AG10803 (cell line): ENCODE data around the gene PPARA.

Source experiments
- DNase-seq: peaks from one replicate; pipeline ENCODE4 v3.0.0; 2010; ENCODE audit warnings: low read depth
- H3K4me3 ChIP-seq: 2 replicates; pipeline ENCODE4 v1.5.1; 2011; ENCODE audit warnings: mild to moderate bottlenecking, low read length, control low read depth
- TF ChIP-seq, protein P1 (sequence below): conservative IDR thresholded peaks from 2 replicates; pipeline ENCODE4 v1.5.1; 2011; ENCODE audit warnings: mild to moderate bottlenecking, low read length, control low read depth, inconsistent platforms

The PPARA gene

DNA sequence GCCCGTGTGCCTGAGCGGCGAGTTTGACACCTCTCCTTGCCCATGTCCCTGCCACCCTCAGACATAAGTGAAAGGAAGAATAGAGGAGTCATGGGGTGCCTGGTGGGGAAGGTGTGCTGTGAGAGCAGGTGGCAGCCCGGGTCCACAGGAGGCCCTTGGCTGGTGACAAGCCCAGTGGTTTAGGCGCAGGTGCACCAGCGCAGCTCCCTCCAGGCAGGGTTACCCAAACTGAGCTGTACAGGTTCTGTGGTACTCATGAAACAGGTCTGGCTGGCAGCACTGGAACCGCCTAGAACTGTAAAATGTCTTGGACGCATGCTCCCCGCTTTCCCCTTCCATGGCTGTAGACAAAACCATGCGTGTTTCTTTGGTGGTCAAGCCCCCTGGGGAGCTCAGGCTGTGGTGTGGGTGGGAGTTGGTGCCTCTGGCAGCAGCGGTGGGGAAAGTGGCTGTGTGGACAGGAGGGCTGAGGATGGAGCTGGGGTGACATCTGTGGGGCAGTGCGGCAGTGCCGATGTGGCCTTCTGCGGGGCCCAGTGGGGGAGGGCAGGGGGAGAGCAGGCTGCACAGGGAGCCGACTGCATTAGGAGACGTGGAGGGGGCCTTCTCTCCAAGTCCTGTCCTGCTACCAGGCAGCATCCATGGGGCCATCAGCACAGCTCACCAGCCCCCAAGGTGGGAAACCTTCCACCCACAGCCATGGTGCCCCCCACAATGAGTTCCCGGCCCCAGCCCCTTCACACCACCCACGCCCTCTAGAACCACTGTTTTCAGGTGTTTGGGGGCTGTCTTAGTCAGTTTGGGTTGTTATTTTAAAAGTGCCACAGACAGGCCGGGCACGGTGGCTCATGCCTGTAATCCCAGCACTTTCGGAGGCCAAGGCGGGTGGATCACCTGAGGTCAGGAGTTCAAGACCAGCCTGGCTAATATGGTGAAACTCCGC, 140.8 kb downstream of the PPARA start:
- TF ChIP-seq, protein P1, sequence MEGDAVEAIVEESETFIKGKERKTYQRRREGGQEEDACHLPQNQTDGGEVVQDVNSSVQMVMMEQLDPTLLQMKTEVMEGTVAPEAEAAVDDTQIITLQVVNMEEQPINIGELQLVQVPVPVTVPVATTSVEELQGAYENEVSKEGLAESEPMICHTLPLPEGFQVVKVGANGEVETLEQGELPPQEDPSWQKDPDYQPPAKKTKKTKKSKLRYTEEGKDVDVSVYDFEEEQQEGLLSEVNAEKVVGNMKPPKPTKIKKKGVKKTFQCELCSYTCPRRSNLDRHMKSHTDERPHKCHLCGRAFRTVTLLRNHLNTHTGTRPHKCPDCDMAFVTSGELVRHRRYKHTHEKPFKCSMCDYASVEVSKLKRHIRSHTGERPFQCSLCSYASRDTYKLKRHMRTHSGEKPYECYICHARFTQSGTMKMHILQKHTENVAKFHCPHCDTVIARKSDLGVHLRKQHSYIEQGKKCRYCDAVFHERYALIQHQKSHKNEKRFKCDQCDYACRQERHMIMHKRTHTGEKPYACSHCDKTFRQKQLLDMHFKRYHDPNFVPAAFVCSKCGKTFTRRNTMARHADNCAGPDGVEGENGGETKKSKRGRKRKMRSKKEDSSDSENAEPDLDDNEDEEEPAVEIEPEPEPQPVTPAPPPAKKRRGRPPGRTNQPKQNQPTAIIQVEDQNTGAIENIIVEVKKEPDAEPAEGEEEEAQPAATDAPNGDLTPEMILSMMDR = no peak
- no peak overlapping the region for H3K4me3 ChIP-seq
- DNase-seq = no peak

DNA sequence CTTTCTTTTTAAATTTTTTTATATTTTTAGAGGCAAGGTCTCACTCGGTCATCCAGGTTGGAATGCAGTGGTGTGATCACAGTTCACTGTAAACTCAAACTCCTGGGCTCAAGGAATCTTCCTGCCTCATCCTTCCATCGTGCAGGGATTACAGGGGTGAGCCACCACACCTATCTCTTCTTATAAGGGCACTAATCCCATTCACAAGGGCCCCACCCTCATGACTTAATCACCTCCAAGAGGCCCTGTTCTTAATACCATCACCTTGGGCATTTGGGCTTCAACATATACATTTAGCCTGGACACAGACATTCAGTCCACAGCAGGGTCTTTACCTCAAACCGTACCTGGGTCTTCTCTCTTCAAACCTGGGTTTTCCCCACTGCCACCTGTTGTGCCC, 141.8 kb downstream of the PPARA start:
- H3K4me3 ChIP-seq = no peak overlapping the region
- DNase-seq = no peak
- TF ChIP-seq, protein P1 = no peak

DNA sequence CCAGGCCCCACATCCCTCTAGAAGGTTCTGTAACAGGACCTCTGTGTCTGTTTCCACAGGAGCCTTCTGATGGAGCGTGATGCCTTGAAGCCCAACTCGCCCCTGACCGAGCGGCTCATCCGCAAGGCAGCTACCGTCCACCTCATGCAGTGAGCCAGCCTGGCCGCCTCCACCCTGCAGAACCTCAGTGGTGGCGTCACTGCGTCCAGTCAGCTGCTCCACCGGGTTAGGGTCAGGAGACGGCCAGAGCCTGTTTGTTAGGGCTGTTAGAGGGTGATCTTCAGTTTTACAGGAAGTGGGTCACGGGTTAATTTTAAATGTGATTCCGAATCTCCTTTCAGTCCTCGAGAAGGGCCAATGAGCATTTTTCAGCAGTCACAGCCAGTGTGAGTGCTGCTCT, 142.4 kb downstream of the PPARA start:
- TF ChIP-seq, protein P1 = no peak
- DNase-seq = no peak
- no peak overlapping the region for H3K4me3 ChIP-seq
